PC-9 (cell line): ENCODE data around the gene RALGPS1. TPM values are rescaled to one million over a fixed set of nuclear protein-coding genes. Genes with fewer than 3 reads are reported as not detected.

ENCODE experiments used
- BruUV-seq: library from RNA; stranded (reverse); fragments of 400-500 nt; replicated peaks from 2 replicates; lab custom pipeline; 2021; lab: Mats Ljungman, UMichigan
- CTCF ChIA-PET: fragments of 300-600 bp; sonication (Branson Sonifier 250); formaldehyde crosslinking; loops from one replicate; lab custom pipeline; 2022; ENCODE audit warnings: antibody characterized with exemption; lab: Charles Lee
- POLR2A ChIA-PET: fragments of 300-600 bp; sonication (Branson Sonifier 250); formaldehyde crosslinking; loops from one replicate; lab custom pipeline; 2022; ENCODE audit warnings: antibody characterized with exemption; ENCODE audit not compliant: unreplicated experiment; lab: Charles Lee
- DNase-seq, 2 experiments: peaks; one replicate each; pipeline versions ENCODE4 v3.0.0 to v3.0.0-alpha.2; 2015 to 2022; ENCODE audit warnings: mixed read lengths in 1 of 2
- H2AFZ ChIP-seq: fragments of 200-600 bp; sonication (generic); 2 replicates; pipeline ENCODE4 v1.8.1; 2017; ENCODE audit warnings: antibody characterized with exemption
- H3F3A ChIP-seq: fragments of 200-600 bp; sonication (generic); 2 replicates; pipeline ENCODE4 v1.8.1; 2017; ENCODE audit warnings: antibody characterized with exemption, mild to moderate bottlenecking, low read depth; ENCODE audit not compliant: insufficient read depth
- H3K27ac ChIP-seq: fragments of 200-600 bp; sonication (generic); 2 replicates; pipeline ENCODE4 v1.6.1; 2016; ENCODE audit warnings: mixed run types
- H3K27me3 ChIP-seq: fragments of 200-600 bp; sonication (generic); 2 replicates; pipeline ENCODE4 v1.6.1; 2016; ENCODE audit warnings: low read depth, mixed run types; ENCODE audit not compliant: insufficient read depth
- H3K36me3 ChIP-seq: fragments of 200-600 bp; sonication (generic); 2 replicates; pipeline ENCODE4 v1.6.1; 2016; ENCODE audit warnings: low read depth, mixed run types
- H3K4me1 ChIP-seq: fragments of 200-600 bp; sonication (generic); replicated peaks from 2 replicates; pipeline ENCODE4 v1.6.1; 2016; ENCODE audit warnings: mixed run types; ENCODE audit not compliant: insufficient read depth
- H3K4me2 ChIP-seq: fragments of 200-600 bp; sonication (generic); 2 replicates; pipeline ENCODE4 v1.6.1; 2017; ENCODE audit warnings: mixed run types
- H3K4me3 ChIP-seq: fragments of 200-600 bp; sonication (generic); 2 replicates; pipeline ENCODE4 v1.6.1; 2016; ENCODE audit warnings: mixed run types
- H3K79me2 ChIP-seq: fragments of 200-600 bp; sonication (generic); 2 replicates; pipeline ENCODE4 v1.6.1; 2017; ENCODE audit warnings: low read depth, mixed run types
- H3K9me2 ChIP-seq: fragments of 200-600 bp; sonication (generic); 2 replicates; pipeline ENCODE4 v1.8.1; 2017; ENCODE audit warnings: mild to moderate bottlenecking; ENCODE audit not compliant: insufficient read depth
- H3K9me3 ChIP-seq: fragments of 200-600 bp; sonication (generic); 2 replicates; pipeline ENCODE4 v1.8.1; 2016; ENCODE audit warnings: low read depth; ENCODE audit not compliant: insufficient read depth
- H4K20me1 ChIP-seq: fragments of 200-600 bp; sonication (generic); 2 replicates; pipeline ENCODE4 v1.8.1; 2017; ENCODE audit not compliant: insufficient read depth
- EZH2 ChIP-seq: fragments of 200-600 bp; sonication (generic); IDR thresholded peaks from 2 replicates; pipeline ENCODE4 v1.8.0; 2017; ENCODE audit warnings: antibody characterized with exemption, low read depth
- intact Hi-C: fragments of 100-400 bp; cut with micrococcal nuclease; formaldehyde crosslinking; loops from one replicate; pipeline ENCODE4 v1.10.0; 2022; ENCODE audit not compliant: unreplicated experiment
- total RNA-seq: library from RNA; stranded (reverse); gene quantifications from 2 replicates; pipeline ENCODE4 v1.2.3, GENCODE V29; 2021
- TF ChIP-seq, protein P1 (sequence below): fragments of 200-600 bp; sonication (generic); conservative IDR thresholded peaks from 2 replicates; pipeline ENCODE4 v1.6.1; 2017; ENCODE audit warnings: mixed run types, antibody characterized with exemption, mild to moderate bottlenecking, moderate library complexity

The RALGPS1 gene
- total RNA-seq, 1 experiment from 2014 or later, result 23.3 TPM

DNA sequence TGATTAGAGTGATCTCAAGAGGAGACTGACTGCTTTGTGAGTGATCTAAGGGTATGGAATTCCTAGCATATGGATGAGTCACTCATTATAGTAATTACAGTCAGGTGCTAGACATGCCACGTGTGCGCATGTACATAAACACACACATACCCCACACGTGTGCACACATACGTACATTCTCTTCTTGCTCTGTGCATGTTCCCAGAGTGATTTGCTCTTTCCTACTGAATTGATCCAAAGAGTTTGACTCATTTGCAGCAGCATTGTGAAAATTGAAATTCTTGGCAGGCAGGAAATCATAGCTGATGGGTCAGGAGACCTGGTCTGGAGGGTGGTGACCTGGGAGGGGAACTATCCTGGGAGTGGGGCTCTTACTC lies 144.1 kb downstream of the RALGPS1 start:
- Histone ChIP-seq H3K4me2 (no peak overlapping the region), H3K27ac (no peak overlapping the region), H2AFZ (no peak overlapping the region), H3K36me3 (no peaks in the 10 kb centered on the region), H3K4me1 (peaks cover 24% of the 10 kb centered on the region), H3K4me3 (no peak overlapping the region), H3K9me2 (no peaks in the 10 kb centered on the region), H3F3A (peaks cover 10% of the 10 kb centered on the region), H4K20me1 (no peaks in the 10 kb centered on the region), H3K79me2 (no peaks in the 10 kb centered on the region), H3K9me3 (no peaks in the 10 kb centered on the region), H3K27me3 (no peaks in the 10 kb centered on the region)
- TF ChIP-seq EZH2, result no peak
- TF ChIP-seq, protein P1, sequence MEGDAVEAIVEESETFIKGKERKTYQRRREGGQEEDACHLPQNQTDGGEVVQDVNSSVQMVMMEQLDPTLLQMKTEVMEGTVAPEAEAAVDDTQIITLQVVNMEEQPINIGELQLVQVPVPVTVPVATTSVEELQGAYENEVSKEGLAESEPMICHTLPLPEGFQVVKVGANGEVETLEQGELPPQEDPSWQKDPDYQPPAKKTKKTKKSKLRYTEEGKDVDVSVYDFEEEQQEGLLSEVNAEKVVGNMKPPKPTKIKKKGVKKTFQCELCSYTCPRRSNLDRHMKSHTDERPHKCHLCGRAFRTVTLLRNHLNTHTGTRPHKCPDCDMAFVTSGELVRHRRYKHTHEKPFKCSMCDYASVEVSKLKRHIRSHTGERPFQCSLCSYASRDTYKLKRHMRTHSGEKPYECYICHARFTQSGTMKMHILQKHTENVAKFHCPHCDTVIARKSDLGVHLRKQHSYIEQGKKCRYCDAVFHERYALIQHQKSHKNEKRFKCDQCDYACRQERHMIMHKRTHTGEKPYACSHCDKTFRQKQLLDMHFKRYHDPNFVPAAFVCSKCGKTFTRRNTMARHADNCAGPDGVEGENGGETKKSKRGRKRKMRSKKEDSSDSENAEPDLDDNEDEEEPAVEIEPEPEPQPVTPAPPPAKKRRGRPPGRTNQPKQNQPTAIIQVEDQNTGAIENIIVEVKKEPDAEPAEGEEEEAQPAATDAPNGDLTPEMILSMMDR, result no peak
- intact Hi-C loops, result no loop called here
- ChIA-PET CTCF (no interaction called here), POLR2A (no interaction called here)
- no peak for DNase-seq
- no TSS peak for BruUV-seq

DNA sequence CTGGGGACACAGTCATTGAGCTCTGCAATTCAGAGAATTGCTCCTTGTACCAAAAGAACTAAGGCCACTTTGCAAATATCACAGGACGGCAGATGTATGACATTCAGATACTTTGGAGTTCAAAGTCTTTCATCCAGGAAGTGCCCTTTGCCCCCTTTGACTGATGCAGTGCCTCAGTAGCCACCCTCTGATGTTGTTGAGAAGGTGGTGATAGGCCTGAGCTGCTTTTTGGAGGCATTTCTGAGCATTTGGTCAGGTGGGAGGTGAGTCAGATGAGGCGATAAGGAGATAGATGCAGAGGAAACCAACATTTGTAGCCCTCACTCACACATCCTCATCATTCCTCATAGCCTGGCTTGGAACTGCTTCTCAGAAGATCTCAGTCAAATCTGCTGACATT lies 144.4 kb downstream of the RALGPS1 start:
- Histone ChIP-seq H3K9me3 (no peaks in the 10 kb centered on the region), H2AFZ (no peak overlapping the region), H3K4me1 (peaks cover 24% of the 10 kb centered on the region), H4K20me1 (no peaks in the 10 kb centered on the region), H3K9me2 (no peaks in the 10 kb centered on the region), H3K36me3 (no peaks in the 10 kb centered on the region), H3K4me3 (no peak overlapping the region), H3K27ac (no peak overlapping the region), H3F3A (peaks cover 10% of the 10 kb centered on the region), H3K27me3 (no peaks in the 10 kb centered on the region), H3K79me2 (no peaks in the 10 kb centered on the region), H3K4me2 (no peak overlapping the region)
- CTCF ChIA-PET, result no interaction called here
- no peak for DNase-seq
- intact Hi-C loops, result no loop called here
- POLR2A ChIA-PET, result no interaction called here
- no TSS peak for BruUV-seq
- TF ChIP-seq, protein P1, result no peak
- TF ChIP-seq EZH2, result no peak

DNA sequence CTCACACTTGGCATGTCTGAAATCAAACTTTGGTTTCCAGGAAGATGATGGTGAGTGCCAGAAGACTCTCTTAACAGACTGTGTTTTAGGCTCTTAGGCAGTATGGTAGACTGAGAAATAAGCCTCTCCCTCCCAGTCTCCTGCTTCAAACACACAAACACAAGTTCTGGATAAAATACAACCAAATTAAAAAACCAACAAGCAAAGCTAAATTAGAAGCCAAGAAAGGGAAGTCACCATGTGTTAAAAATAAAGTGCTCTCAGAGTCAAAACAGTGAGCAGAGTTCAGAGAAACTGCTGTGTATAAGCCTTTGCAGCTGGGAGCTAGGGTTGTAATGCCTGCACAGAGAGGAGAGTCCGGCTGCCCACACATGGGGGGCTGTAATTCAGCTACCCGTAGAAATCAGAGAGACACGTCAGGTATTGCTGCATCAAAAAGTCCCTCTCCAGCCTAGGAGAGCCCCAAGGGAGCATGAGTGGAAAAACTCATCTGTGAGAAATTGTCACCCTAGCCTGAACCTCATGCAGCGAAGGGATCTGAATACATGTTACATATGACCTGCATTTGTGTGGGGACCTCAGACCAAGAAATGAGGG lies 145.3 kb downstream of the RALGPS1 start:
- POLR2A ChIA-PET, result no interaction called here
- CTCF ChIA-PET, result no interaction called here
- Histone ChIP-seq H3K36me3 (no peaks in the 10 kb centered on the region), H3K4me1 (peaks cover 24% of the 10 kb centered on the region), H4K20me1 (no peaks in the 10 kb centered on the region), H3K79me2 (no peaks in the 10 kb centered on the region), H3K4me2 (no peak overlapping the region), H3F3A (peaks cover 10% of the 10 kb centered on the region), H3K9me3 (no peaks in the 10 kb centered on the region), H3K27me3 (no peaks in the 10 kb centered on the region), H3K27ac (no peak overlapping the region), H3K9me2 (no peaks in the 10 kb centered on the region), H2AFZ (no peak overlapping the region), H3K4me3 (no peak overlapping the region)
- intact Hi-C loops, result no loop called here
- no peak for DNase-seq
- BruUV-seq, result no TSS peak
- TF ChIP-seq, protein P1, result no peak
- no peak for TF ChIP-seq EZH2
